Right cardiac atrium (tissue), 5 donors: Measurements from ENCODE around the gene GALNT15. TPM values are rescaled to one million over a fixed set of nuclear protein-coding genes. Genes with fewer than 3 reads are reported as not detected.

Source experiments
- ATAC-seq, 2 donors: fragments of 200-7000 bp; cut with Tn5 transposase; one replicate each; pipeline versions ENCODE4 v1.8.0 to v1.9.1; 2020; ENCODE audit warnings: moderate library complexity in 2 of 2, mild to moderate bottlenecking in 1 of 2
- DNase-seq, 3 donors: peaks; one replicate each; pipeline ENCODE4 v3.0.0-alpha.2; 2020
- H3K27ac ChIP-seq: one replicate; pipeline ENCODE4 v1.5.1; 2013; ENCODE audit warnings: mild to moderate bottlenecking, low read length, control low read depth, moderate library complexity
- H3K27me3 ChIP-seq: one replicate; pipeline ENCODE4 v1.6.1; 2013; ENCODE audit not compliant: control insufficient read depth, insufficient read depth
- H3K4me1 ChIP-seq: one replicate; pipeline ENCODE4 v1.6.1; 2013; ENCODE audit warnings: low read length; ENCODE audit not compliant: control insufficient read depth, insufficient read depth
- H3K4me3 ChIP-seq: one replicate; pipeline ENCODE4 v1.5.1; 2013; ENCODE audit warnings: low read length, control low read depth
- H3K9me3 ChIP-seq: one replicate; pipeline ENCODE4 v1.6.1; 2013; ENCODE audit warnings: low read length; ENCODE audit not compliant: control insufficient read depth
- WGBS: extraction: QIAGEN DNeasy Blood & Tissue Kit; methylation state at CpG from one replicate; pipeline ENCODE4 v1.1.7; 2013; 5-methylcytosine and 5-hydroxymethylcytosine counted together
- intact Hi-C, 4 donors: fragments of 100-400 bp; cut with DNase I; formaldehyde crosslinking; loops; one replicate each; pipeline versions ENCODE4 v1.11.0 to v1.14.0; 2022 to 2023
- polyA plus RNA-seq: library from polyadenylated mRNA; stranded (reverse); fragments of 200-250 nt; gene quantifications from one replicate; pipeline ENCODE4 v1.2.3, GENCODE V29; 2013
- total RNA-seq, 4 donors: library from RNA; stranded (reverse); fragmentation: NEBNext Ultra II Directional; extraction: Animal tissue kit (Norgen Biotek cat#: 25700); gene quantifications; one replicate each; pipeline ENCODE4 v1.2.1, GENCODE V29; 2021
- donor health status: healthy with polysubstance abuse.
- donor health status: DM: no; HTN: yes; CAD: no.
- donor health status: DM: no; HTN: no; CAD: no.
- donor health status: DM: no; HTN: yes; CAD: no; lungs with severe emphysema.
- donor health status: DM: yes; HTN: yes; CAD: no.

GALNT15 gene
- total and polyA plus RNA-seq, 5 donors, result 6.2 to 19.3 (median 10.1) TPM

DNA sequence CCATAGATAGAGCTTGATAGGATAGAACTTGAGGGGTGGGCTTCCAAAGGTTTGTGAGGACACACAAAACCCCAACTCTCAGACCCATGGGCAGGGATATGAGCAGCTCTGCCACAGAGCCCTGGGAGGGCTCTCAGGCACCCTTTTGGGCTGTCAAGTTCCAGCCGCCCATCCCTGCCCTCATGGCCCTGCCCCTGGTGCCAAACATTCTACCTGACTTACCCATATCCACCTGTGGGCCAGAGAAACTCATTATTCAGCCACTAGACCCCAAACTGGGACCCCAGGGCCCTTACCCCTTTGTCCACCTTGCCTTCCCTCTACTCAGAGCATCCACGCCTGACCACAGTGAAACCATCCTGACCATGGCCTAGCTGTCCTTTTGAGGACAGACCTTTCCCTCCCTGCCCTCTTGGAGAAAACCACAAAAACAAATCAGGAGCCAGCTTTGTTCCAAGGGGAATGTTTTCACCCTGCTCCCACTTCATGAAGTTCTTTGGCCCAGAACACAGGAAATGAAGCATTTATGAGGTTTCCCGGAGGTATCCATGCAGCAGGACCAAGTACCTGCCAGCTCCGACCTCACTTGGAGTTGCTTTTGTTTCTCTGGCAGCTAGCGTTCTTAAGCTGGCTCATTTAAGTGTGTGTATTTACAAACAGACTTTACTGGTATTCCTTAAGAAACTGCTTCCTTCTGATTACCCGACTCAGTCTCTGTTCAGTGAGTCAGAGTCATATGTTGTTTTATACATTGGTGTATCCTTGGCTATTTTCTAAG is 34.2 kb upstream of the GALNT15 start:
- intact Hi-C loops, result no loop called here
- WGBS, result 57% methylated on average over 6 of the region's 6 CpGs
- no peaks in the 10 kb centered on the region for H3K9me3 ChIP-seq
- no peaks in the 10 kb centered on the region for H3K27me3 ChIP-seq
- H3K4me1 ChIP-seq, result peaks cover 5% of the 10 kb centered on the region
- DNase-seq (peak in 1 of 3 donors; percentile 71), ATAC-seq (peak; percentile 79 to 80)
- peak overlapping the region; percentile 9 for H3K27ac ChIP-seq
- no peak overlapping the region for H3K4me3 ChIP-seq

DNA sequence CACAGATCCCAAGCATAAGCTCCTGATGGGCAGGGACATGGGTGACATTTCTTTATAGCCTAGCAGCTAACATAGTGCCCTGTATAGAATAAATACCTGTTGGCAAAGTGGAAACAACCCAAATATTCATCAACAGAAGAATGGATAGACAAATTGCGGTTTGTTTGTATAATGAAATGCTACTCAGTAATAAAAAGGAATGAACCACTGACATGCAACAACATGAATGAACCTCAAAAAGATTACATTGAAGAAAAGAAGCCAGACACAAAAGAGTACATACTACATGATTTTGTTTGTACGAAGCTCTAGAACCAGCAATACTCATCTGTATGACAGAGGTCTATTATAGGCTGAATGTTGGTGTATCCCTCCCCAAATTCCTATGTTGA is 33.6 kb upstream of the GALNT15 start:
- no peak for ATAC-seq
- no peak overlapping the region for H3K27ac ChIP-seq
- DNase-seq, result no peak
- no peaks in the 10 kb centered on the region for H3K9me3 ChIP-seq
- intact Hi-C loops, result no loop called here
- no peaks in the 10 kb centered on the region for H3K27me3 ChIP-seq
- H3K4me1 ChIP-seq, result peaks cover 5% of the 10 kb centered on the region
- WGBS, result 100% methylated on average over 2 of the region's 2 CpGs
- H3K4me3 ChIP-seq, result no peak overlapping the region

DNA sequence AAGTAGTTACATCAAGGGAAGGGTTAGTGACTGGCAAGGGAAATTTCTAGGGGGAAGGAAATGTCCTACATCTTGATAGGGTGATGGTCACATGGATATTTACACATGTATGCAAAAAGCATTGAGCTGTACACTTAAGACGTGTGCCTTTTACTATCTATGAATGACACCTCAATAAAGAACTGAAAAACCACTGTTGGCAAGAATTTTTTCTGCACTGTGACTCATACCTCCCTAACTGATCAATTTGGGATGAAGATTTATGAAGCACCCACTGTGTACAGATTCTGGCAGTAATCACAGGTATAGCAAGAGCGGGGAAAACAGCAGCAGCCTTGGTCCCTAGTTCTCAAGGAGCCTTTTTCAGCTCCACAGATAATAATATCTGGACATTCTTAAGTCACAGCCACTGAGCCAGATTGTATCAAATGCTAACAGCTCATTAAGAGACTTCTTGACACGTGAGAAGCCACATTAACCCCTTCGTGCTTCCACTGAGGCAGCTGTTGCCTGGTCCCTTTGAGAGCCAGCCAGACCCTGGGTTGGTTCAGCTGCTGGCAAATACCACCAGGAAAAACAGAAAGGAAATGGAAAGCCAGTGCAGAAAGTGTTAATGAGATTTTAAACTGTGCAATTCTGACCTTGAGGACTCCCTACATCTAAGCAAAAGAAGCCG is 32.0 kb upstream of the GALNT15 start:
- Histone ChIP-seq H3K27ac (no peak overlapping the region), H3K4me3 (no peak overlapping the region), H3K4me1 (peaks cover 5% of the 10 kb centered on the region), H3K9me3 (no peaks in the 10 kb centered on the region), H3K27me3 (no peaks in the 10 kb centered on the region)
- WGBS, result 67% methylated on average over 5 of the region's 5 CpGs
- intact Hi-C loops, result no loop called here
- ATAC-seq (no peak), DNase-seq (no peak)

DNA sequence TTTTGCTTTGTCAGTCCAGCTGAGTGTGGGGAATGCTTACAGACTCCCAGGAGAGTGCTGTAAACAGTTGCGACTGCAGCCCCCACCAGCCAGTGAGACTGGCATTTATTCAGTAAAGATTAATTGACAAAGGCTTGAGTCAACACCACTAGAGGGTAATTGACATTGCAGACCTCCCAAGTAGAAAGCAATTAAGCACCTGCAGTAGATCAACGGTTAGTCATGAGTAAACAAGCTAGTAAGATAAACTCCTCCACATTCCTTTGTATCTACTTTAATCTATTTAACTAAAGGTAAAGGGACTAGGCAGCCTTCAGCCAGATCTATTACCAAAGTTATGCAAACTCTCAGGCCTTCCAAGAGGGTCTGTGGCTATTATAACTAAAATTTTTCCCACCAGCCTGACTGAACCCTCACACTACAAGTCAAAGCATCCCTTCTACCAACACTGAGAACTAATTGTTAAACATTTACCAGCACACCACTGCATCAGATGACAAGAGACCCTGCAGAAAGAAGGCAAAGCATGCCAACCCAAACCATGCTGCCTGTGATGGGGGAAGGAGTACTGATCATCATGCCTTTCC is 30.5 kb upstream of the GALNT15 start:
- ATAC-seq, result no peak
- WGBS, result 55% methylated on average over 2 of the region's 2 CpGs
- H3K27me3 ChIP-seq, result no peaks in the 10 kb centered on the region
- H3K9me3 ChIP-seq, result no peaks in the 10 kb centered on the region
- intact Hi-C loops, result no loop called here
- H3K27ac ChIP-seq, result no peak overlapping the region
- H3K4me3 ChIP-seq, result no peak overlapping the region
- no peak for DNase-seq
- peaks cover 10% of the 10 kb centered on the region for H3K4me1 ChIP-seq

DNA sequence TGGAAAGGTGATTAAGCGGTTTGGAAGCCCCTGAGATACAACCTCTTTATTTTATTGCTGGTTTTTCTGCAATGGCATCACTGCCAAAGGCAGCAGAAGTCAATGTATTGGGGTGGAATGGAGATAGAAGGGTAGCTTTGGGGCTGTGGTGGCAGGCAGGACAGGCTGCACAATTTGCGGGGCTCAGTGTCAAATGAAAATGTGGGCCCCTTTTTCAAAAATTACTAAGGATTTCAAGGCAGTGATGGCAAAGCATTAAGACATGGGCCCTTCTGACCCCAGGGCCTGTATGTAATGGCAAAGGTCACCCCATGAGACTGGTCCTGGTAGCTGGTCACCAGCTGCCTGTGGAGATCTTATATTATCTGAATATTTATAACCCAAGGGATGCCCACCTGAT is 29.3 kb upstream of the GALNT15 start:
- H3K27me3 ChIP-seq, result no peaks in the 10 kb centered on the region
- intact Hi-C loops, result no loop called here
- ATAC-seq, result no peak
- H3K9me3 ChIP-seq, result no peaks in the 10 kb centered on the region
- peaks cover 9% of the 10 kb centered on the region for H3K4me1 ChIP-seq
- 98% methylated on average over 2 of the region's 2 CpGs for WGBS
- H3K27ac ChIP-seq, result no peak overlapping the region
- no peak for DNase-seq
- no peak overlapping the region for H3K4me3 ChIP-seq

DNA sequence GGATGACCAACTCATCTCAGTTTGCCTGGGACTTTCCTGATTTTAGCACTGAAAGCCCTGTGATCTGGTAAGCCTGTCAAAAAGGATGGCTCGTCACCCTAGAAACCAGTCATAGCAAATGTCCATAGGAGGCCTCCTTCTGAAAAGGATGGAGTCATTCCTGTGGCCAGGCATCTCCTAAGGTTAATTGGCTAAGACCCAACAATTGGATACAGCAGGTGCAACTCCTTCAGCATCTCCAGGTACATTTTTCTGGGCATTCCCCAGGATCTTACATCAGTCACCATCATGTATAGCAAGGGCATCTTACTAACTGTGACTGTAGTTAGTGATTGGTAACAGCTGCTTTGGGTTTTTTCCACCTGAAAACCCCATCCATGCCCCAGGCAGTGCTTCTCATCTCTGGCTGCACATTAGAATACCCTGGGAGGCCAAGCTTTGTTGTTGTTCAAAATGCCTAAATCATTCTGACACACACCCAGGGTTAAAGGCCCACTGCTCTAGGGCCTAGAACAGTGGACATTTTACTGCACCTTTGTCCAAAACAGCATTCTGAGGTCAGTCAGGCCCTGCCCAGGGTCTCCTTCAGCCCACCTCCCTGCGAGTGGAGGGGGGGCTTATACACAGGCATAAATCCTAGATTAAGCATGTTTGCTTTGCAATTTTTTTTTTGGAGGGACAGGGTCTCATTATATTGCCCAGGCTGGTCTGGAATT is 28.3 kb upstream of the GALNT15 start:
- H3K4me3 ChIP-seq, result no peak overlapping the region
- peaks cover 11% of the 10 kb centered on the region for H3K4me1 ChIP-seq
- H3K27me3 ChIP-seq, result no peaks in the 10 kb centered on the region
- no peaks in the 10 kb centered on the region for H3K9me3 ChIP-seq
- intact Hi-C loops, result no loop called here
- ATAC-seq, result no peak
- no peak overlapping the region for H3K27ac ChIP-seq
- no peak for DNase-seq
- 90% methylated on average over 2 of the region's 2 CpGs for WGBS

DNA sequence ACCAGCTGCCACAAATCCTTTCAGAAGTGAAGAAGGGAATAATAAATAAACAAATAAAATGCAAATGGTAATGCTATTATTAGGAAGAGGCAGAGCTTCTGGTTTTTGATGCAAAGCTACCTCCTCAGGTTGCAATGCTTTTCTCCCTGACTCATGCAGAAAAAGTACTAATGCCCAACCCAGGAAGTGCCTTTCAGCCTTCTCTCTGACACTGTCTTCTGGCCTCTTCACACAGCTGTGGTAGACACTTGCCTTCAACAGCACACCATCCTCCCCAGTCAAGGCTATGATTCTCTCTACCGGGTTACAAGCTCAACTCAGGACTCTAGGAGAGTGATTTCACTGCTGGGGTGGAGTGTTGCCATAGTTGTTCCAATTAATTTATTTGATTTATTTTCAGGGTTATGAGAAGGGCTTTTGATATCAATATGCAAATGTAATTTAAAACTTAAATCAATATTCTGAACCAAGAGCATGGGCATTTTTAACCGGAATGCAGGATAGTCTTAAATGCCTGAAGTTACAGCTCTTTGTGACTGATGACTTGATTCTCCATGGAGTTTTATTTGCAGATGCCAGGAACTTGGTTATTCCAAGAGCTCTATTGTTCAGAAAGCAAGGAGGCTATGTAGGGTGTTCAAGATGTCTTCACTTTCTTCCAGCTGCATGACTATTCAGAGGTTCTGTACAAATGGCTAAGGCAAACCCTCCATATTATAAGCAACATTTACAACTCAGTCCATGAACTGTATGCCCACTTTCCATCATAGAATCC is 27.1 kb upstream of the GALNT15 start:
- 95% methylated on average over 2 of the region's 2 CpGs for WGBS

DNA sequence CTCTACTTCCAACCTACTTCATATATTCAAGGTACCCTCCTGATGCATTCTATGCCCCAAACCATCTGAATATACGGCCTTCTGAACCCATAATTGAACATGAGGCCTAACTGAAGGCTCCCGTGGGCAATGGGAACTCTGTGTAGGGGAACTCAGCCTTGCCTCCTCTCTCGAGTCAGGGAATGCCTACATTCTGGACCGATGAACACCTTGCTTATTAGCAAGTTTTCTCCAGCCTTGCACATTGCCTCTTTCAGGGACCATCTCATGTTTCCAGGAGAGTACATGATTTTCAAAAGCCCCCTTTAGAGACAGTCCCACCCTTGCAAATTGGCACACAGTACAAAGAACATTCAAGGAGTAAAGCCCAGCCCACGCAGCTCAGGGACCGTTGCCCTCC is 26.3 kb upstream of the GALNT15 start:
- ATAC-seq, result no peak
- H3K4me3 ChIP-seq, result no peak overlapping the region
- no peak for DNase-seq
- 79% methylated on average over 6 of the region's 6 CpGs for WGBS
- no peaks in the 10 kb centered on the region for H3K9me3 ChIP-seq
- H3K27ac ChIP-seq, result peak overlapping the region; percentile 25
- intact Hi-C loops, result no loop called here
- H3K4me1 ChIP-seq, result peaks cover 13% of the 10 kb centered on the region
- no peaks in the 10 kb centered on the region for H3K27me3 ChIP-seq

More for the DNA sequence above, 27.1 kb upstream of the GALNT15 start:
- no peaks in the 10 kb centered on the region for H3K9me3 ChIP-seq
- no peaks in the 10 kb centered on the region for H3K27me3 ChIP-seq
- intact Hi-C loops, result no loop called here
- DNase-seq (no peak), ATAC-seq (no peak)
- H3K4me3 ChIP-seq, result no peak overlapping the region
- H3K4me1 ChIP-seq, result peaks cover 13% of the 10 kb centered on the region
- no peak overlapping the region for H3K27ac ChIP-seq

DNA sequence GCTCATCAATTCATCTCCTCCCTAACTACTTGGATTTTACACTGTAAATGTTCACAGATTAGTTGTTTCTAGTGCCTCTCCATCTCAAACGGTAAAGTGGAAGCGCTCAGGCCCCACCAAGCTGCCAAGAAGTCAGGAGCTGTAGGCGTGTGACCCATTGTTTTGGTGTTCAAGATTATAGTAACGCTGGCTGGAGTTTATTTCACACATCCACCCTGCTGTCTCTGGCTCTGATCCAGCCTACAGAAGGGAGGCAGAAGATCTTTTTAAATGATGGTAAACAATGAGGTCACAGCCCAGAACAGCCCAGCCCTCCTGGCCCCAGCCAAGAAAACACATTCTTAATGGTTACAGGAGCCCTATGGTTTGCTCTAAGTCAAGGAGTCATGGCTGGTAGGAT is 25.7 kb upstream of the GALNT15 start:
- DNase-seq (peak; percentile 73 to 88 (median 78)), ATAC-seq (peak; percentile 84 to 92)
- H3K4me3 ChIP-seq, result no peak overlapping the region
- H3K27ac ChIP-seq, result peak overlapping the region; percentile 54
- no peaks in the 10 kb centered on the region for H3K9me3 ChIP-seq
- H3K27me3 ChIP-seq, result no peaks in the 10 kb centered on the region
- intact Hi-C loops, result no loop called here
- peaks cover 13% of the 10 kb centered on the region for H3K4me1 ChIP-seq
- 16% methylated on average over 4 of the region's 4 CpGs for WGBS

DNA sequence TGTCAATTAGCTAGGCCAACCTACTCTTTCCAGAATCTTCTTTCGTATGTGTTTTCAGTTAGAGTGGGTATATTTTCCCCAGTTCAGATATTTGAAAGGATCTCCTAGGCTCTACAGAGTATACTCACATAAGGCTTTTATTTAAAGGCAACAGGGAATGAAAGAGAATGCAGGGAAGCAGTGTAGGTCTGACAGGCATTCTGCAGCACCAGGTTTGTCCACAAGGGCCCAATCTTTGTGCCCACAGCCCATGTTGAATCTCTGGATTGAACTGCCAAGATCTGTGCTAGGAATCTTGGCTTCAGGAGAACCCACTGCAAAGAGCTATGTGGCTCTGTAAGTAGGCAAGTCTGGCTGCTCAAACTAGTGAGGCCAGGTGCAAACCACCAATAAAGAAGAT is 24.2 kb upstream of the GALNT15 start:
- peaks cover 13% of the 10 kb centered on the region for H3K4me1 ChIP-seq

More for the DNA sequence above, 24.2 kb upstream of the GALNT15 start:
- H3K27ac ChIP-seq, result no peak overlapping the region
- H3K27me3 ChIP-seq, result no peaks in the 10 kb centered on the region
- ATAC-seq, result no peak
- intact Hi-C loops, result no loop called here
- H3K4me3 ChIP-seq, result no peak overlapping the region
- DNase-seq, result no peak
- H3K9me3 ChIP-seq, result no peaks in the 10 kb centered on the region
- WGBS, result 95% methylated on average over 1 of the region's 1 CpG
